Measurements from ENCODE around the gene HOXC5. TPM values are rescaled to one million over a fixed set of nuclear protein-coding genes. Genes with fewer than 3 reads are reported as not detected.
A peak's percentile ranks its signal among the peaks of the same experiment; 100 is the strongest.
"Not testable (repeated sequence)": the region's sequence is repeated elsewhere in the genome, so short reads cannot be mapped to it uniquely, and the experiment has no call there.

The HOXC5 gene
- total RNA-seq, 4 donors from 2014 or later, result 0.58 to 2.2 (median 0.97) TPM; not detected in 1

DNA sequence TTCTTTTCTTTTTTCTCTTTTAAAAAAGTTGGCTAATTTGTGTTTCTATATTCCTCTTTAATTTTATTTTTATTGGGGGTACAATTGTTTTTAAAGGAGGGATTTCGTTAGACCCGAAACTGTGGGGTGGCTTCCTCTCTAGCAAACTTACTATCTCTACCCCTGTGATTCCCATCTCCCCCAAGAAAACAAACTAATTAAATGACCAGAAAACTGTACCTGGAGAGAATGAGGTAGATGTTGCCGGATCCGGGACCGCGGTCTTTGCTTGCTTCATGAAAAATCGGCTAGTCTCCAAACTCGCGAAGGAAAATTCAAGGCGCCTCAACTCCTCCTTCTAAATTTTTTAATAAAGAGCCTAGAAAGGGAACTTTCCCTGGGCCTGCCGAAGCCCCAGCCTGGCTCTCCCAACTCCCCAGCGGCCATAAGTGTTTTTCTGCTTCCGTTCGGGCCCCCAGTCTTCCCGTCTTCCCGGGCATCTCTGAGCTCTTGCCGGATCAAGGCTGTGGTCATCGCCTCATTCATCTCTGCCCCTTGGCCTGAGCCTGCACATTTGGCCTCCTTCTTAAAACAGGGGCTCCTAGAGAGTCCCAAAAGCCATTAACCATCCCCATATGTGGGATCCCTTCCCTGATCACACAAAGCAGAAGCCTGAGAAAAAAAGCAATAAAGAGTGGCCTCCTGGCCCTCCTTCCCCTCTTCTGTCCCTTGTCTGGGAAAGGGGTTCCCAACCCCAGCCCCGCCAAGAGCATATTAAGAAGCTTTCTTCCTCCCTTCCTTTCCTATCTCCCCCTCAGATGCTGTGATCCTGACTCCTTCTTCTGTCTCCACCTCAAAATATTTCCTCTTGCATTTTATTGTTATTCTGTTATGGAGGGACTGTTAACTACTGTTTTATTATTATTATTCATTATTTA is 47.4 kb downstream of the HOXC5 start:
- DNase-seq (ENCODE audit: low spot score in 2 of 2), result peak in 1 of 2 donors; percentile 18
- H3K4me3 ChIP-seq (ENCODE audit: low read depth, poor library complexity, severe bottlenecking); intact Hi-C loops (cut with DNase I; ENCODE audit: low total_unique reads): not testable (repeated sequence)
- 65 to 80% methylated on average over 19 of the region's 19 CpGs for WGBS, 2 donors

DNA sequence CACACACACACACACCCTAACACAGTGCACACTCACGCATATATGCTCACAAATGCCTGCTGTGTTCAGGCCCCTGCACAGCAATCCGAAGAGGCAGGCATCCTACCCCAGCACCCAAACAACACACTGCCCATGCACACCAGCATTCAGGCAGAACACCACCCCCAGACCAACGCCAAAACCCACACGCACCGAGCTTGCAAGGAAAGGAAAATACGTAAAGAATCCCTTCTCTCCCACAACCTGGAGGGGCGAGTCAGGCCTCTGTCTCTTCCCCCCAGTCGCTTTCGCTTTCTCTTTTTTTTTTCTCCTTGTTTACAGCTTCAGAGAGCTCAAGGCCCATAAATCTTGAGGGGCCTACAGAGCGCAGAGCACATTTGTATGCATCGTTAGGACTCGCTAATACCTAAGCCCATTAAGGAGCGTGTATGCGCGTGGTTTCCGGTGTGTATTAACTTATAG is 48.2 kb downstream of the HOXC5 start:
- DNase-seq (ENCODE audit: low spot score in 2 of 2); intact Hi-C loops (cut with DNase I; ENCODE audit: low total_unique reads); H3K4me3 ChIP-seq (ENCODE audit: low read depth, poor library complexity, severe bottlenecking): not testable (repeated sequence)
- WGBS, 2 donors, result 29 to 51% methylated on average over 16 of the region's 16 CpGs

DNA sequence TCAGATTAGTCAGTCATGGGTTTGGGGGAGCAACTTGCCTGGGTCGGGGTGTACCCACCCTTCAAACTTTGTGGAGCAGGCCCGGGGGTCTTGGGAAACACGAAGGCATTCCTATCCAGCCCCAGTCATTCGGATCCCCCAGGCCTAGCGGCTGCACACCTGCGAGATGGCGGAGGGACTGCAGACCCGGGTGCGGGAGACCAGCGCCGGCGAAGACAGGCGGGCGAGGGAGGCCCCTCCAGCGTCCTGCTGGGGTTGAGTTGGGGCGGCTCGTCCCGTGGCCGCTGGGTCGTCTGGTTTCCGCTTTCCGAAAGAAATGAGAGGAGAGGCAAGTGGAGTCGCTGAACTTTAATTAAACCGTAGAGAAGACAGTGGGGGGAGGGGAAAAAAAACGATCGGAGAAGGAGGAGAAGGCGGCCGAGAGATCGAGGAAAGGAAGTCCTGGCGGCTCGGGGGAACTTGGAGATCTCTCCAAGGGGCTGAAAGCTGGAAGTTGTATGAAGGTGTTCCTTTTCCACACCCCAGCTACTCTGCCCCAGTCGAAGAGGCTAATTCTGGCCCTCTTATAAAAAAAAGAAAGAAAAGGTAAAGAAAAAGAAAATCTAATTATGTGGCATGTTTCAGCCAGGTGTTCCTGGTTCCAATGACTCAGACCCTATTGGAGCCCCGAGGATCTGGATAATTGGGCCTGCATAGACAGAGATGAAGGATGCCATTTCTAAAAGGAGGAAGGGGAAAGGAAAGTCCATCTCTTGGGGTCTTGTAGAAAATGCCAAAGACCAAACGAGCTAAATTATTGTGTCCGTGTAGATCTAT is 48.9 kb downstream of the HOXC5 start:
- WGBS, 2 donors, result 34 to 54% methylated on average over 34 of the region's 35 CpGs
- DNase-seq (ENCODE audit: low spot score in 2 of 2), result peak in 1 of 2 donors; percentile 81
- intact Hi-C loops (cut with DNase I; ENCODE audit: low total_unique reads); H3K4me3 ChIP-seq (ENCODE audit: low read depth, poor library complexity, severe bottlenecking): not testable (repeated sequence)

DNA sequence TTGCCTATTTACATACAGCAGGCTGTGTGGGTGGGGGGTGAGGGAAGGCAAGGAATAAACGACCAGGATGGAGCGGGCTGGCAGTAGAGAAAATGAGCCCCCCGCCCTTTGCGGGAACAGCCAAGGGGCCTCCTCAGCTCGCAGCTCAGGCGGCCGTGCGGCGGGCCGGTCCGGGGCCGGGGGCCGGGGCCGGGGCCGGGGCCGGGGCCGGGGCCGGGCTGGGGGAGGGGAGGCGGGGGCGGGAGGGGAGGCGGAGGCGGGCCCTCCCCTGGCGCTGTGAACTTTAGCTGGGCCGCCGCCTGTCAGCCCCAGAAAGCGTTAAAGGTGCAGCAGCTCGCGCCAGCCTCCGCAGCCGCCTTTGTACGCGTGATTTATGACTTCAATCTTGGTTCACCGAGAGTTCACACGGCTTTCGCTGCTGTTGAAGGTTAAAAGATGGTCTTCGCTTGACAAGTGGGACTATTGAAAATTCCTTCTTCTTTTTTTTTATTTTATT is 49.6 kb downstream of the HOXC5 start:
- DNase-seq (ENCODE audit: low spot score in 2 of 2), result no peak
- intact Hi-C loops (cut with DNase I; ENCODE audit: low total_unique reads), result no loop called here
- TF ChIP-seq, protein P1, sequence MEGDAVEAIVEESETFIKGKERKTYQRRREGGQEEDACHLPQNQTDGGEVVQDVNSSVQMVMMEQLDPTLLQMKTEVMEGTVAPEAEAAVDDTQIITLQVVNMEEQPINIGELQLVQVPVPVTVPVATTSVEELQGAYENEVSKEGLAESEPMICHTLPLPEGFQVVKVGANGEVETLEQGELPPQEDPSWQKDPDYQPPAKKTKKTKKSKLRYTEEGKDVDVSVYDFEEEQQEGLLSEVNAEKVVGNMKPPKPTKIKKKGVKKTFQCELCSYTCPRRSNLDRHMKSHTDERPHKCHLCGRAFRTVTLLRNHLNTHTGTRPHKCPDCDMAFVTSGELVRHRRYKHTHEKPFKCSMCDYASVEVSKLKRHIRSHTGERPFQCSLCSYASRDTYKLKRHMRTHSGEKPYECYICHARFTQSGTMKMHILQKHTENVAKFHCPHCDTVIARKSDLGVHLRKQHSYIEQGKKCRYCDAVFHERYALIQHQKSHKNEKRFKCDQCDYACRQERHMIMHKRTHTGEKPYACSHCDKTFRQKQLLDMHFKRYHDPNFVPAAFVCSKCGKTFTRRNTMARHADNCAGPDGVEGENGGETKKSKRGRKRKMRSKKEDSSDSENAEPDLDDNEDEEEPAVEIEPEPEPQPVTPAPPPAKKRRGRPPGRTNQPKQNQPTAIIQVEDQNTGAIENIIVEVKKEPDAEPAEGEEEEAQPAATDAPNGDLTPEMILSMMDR (IDR thresholded peaks at IDR 0.05), result no peak
- TF ChIP-seq POLR2A (IDR thresholded peaks at IDR 0.05), result no peak
- H3K4me3 ChIP-seq (ENCODE audit: low read depth, poor library complexity, severe bottlenecking), result no peak overlapping the region
- WGBS, 2 donors, result 9 to 13% methylated on average over 16 to 18 of the region's 36 CpGs

MicroRNAs within 50 kb of the gene (microRNA counts, 767-probe panel; counts per million panel counts)
- microRNA hsa-miR-196a-5p, result 10,680 to 12,526 counts per million in 2 donors
- 0 to 358 counts per million in 2 donors for microRNA hsa-miR-615-3p
- microRNA hsa-miR-615-5p, result 0 to 358 counts per million in 2 donors

Small RNA genes lying within 50 kb of the gene (microRNA-seq; reads per million reads assigned to microRNA genes)
- gene MIR196A2 (ENCODE audit: borderline number of aligned reads in 1 of 2, borderline replicate concordance in 2 of 2), result 4,583 to 5,828 reads per million in 2 donors
- 147 to 211 reads per million in 2 donors for gene MIR615 (ENCODE audit: borderline number of aligned reads in 1 of 2, borderline replicate concordance in 2 of 2)

Other genes starting within 250 kb of the HOXC5 start
- 10 to 100 TPM in 2 of 4 donors, 1 to 10 TPM in 2; 9.8 to 14.9 (median 11.2) TPM for gene HOXC13, start 94.2 kb upstream of the HOXC5 start, total RNA-seq
- gene HOXC12, start 78.1 kb upstream of the HOXC5 start, total RNA-seq, result 10 to 100 TPM in 1 of 4 donors, 1 to 10 TPM in 3; 4.4 to 13.6 (median 6.5) TPM
- 10 to 100 TPM in 1 of 4 donors, 1 to 10 TPM in 3; 4.9 to 10.7 (median 6.2) TPM for gene HOXC11, start 59.9 kb upstream of the HOXC5 start, total RNA-seq
- gene HOTAIR, start 58.1 kb upstream of the HOXC5 start, total RNA-seq, result 10 to 100 TPM in 2 of 4 donors, 1 to 10 TPM in 2; 4.9 to 14.9 (median 9.7) TPM
- gene HOXC10, start 47.9 kb upstream of the HOXC5 start, total RNA-seq, result 10 to 100 TPM; 14.2 to 35.9 (median 23.4) TPM
- 10 to 100 TPM in 3 of 4 donors, 1 to 10 TPM in 1; 9.6 to 16.8 (median 11.7) TPM for gene HOXC9, start 32.9 kb upstream of the HOXC5 start, total RNA-seq
- gene HOXC8, start 24.1 kb upstream of the HOXC5 start, total RNA-seq, result 1 to 10 TPM; 1.0 to 2.2 (median 1.5) TPM
- 1 to 10 TPM; 2.6 to 6.3 (median 3.7) TPM for gene HOXC6, start 4.6 kb upstream of the HOXC5 start, total RNA-seq
- gene HOXC4, start 20.8 kb downstream of the HOXC5 start, total RNA-seq, result 1 to 10 TPM; 1.7 to 6.1 (median 3.2) TPM
- 10 to 100 TPM; 50.6 to 73.0 (median 55.4) TPM for gene SMUG1, start 155.9 kb downstream of the HOXC5 start, total RNA-seq
- 10 to 100 TPM; 13.2 to 26.4 (median 20.4) TPM for gene CBX5, start 247.1 kb downstream of the HOXC5 start, total RNA-seq
- 100 to 1,000 TPM; 246 to 840 (median 399) TPM for gene HNRNPA1, start 247.7 kb downstream of the HOXC5 start, total RNA-seq

Measured in lower leg skin (tissue), 4 donors.